HG03354 (cell line): ENCODE results near the gene TMEM38A.
"Not testable (repeated sequence)": the region's sequence is repeated elsewhere in the genome, so short reads cannot be mapped to it uniquely, and the experiment has no call there.

Experiments used
- ATAC-seq: cut with Tn5 transposase; IDR thresholded peaks from one replicate; pipeline ENCODE4 v1.9.1; 2021; ENCODE audit warnings: mild to moderate bottlenecking; ENCODE audit not compliant: unreplicated experiment, poor library complexity, severe bottlenecking

TMEM38A gene

DNA sequence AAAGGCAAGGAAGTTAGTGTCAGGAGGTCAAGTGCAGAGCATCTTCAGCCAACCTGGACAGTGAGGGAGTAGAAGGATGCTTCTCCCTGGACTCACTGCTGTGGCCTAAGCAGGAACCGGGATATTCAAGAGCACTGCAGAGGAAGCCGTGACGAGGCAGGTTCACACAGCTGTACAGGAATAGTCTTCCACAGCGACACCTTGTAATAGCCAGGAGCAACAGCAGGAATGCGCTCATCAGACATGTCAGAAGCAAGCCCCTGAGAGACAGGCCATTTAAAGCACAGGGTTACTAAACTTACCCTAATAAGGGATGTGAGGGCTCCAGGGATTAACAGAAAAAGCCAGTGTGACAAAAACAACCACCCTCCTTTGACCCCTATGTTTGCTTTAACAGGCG is 29.5 kb upstream of the TMEM38A start:
- no peak for ATAC-seq

GRCh38 chr19:16637535-16637934 is 23.4 kb upstream of the TMEM38A start:
- no peak for ATAC-seq

DNA sequence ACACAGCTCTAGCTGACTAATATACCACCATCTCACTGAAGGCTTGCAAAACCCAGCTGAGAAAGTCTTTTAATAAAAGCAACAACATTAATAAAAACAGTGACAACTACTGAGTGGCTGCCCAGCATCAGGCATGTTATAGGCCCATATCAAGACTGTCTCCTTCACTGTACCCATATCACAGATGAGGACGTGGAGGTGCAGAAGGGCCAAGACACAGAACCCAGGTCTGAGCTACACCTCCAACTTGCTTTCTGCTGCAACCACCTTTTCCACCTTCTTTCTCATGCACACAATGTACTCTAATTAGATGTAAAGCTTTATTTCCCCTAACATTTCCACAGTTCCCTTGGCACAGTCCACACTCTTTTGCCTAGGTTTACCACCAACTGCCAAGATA is 22.3 kb upstream of the TMEM38A start:
- ATAC-seq, result no peak

- no peak for ATAC-seq
Measured at GRCh38 chr19:16640951-16641350, 20.0 kb upstream of the TMEM38A start.

DNA sequence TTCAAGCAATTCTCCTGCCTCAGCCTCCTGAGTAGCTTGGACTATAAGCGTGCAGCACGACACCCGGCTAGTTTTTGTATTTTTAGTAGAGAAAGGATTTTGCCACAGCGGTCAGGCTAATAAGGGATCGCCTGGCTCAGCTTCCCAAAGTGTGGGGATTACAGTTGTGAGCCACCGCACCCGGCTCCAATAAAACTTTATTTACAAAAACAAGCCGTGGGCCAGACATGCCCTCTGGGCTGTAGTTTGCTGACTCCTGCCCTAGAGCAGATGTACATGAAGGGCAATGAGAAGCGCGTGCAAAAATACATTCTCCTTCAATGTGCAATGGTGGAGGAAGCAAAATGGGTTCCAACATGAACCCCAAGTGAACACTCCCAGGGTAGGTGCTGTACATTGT is 19.2 kb upstream of the TMEM38A start:
- ATAC-seq, result no peak

DNA sequence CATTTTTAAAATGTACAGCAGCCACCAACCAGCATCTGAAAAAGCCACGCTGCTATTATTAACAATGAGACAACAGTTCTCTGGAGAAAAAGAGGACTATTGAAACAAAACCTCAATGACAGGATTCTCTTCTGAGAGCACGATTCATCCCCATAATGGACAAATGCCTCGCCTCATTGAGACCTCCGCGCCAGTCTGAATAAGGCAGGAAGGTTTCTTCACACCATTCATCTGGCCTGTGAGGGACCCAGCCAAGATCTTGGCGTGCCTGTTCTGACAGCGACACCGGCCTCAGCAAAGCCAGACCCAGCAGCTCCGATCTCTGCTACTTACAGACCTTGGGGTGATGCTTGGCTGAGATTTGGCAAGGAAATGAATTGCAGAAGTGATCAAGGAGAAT is 15.8 kb upstream of the TMEM38A start:
- ATAC-seq, result no peak

- ATAC-seq, result no peak
Measured at GRCh38 chr19:16649734-16650133, 11.2 kb upstream of the TMEM38A start.

DNA sequence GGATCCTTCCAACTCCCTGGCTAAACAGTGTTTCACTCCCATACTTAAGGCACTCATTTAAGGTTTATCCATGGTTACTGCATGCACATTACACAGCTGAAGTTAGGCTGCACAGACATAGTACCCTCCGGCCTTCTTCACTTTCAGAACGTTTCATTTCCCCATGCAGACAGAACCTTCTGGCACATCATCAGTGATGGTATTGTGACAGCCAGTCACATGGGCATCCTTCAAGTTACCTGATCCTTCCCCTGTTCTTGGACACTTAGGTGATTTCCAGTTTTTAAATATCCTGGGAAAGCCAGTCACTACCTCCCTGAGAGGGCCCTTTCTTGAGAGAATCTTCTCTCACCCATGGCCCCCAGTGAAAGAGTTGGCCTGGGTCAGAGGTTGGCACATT is 10.1 kb upstream of the TMEM38A start:
- no peak for ATAC-seq

DNA sequence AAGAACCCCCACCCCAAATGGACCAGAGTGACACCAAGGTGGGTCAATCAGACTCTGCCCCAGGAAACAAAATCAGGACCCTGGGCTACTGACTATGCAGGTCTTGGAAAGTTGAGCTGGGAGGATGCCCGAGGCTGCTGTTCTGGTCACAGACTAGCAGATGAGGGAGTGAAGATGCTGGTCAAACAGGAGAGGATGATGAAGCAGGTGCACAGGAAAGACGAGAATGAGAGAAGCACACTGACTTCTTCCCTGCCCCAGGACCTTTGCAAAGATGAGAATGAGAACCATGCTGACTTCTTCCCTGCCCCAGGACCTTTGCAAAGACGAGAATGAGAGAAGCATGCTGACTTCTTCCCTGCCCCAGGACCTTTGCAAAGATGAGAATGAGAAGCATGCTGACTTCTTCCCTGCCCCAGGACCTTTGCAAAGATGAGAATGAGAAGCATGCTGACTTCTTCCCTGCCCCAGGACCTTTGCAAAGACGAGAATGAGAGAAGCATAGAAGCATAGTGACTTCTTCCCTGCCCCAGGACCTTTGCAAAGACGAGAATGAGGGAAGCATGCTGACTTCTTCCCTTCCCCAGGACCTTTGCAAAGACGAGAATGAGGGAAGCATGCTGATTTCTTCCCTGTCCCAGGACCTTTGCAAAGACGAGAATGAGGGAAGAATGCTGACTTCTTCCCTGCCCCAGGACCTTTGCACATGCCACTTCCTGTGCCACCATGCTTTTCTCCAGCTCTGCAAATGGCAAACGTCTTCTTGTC is 9.3 kb upstream of the TMEM38A start:
- ATAC-seq, result not testable (repeated sequence)

DNA sequence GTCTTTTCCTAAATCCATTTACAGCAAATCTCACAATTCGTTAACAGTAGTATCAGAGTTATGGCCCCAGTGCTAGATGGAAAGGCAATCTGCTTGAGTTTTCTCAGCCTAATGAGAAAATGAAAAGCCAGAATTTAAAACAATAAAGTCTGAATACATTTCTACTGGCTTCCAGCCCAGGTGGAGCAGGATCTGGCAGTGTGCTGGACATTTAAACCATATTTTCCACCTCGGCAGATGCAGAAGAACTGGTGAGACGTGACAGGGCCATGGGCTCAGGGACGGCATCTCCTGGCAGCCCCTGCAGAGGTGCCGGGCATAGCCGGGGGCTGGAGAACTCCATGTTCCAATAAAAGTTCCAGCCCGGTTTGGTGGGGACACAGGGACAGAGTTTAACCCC is 8.1 kb upstream of the TMEM38A start:
- no peak for ATAC-seq

DNA sequence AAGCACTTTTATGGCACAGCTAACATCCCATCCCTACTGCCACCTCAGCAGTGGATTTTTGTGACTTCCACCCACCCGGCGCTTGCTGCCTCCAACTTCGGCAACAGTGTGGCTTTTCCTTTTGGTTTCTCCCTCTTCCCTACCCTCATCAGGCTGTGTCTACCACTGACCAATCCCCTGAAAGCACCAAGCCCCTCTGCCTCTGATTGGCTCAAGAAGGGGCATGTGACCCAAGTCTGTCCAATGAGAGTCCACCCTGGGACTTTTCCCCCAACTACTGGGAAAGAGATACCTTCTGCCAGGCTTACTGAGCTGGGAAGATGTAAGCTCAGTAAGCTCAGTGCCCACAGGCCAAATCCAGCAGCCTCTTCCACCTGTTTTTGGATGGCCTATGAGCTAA is 6.8 kb upstream of the TMEM38A start:
- ATAC-seq, result no peak

DNA sequence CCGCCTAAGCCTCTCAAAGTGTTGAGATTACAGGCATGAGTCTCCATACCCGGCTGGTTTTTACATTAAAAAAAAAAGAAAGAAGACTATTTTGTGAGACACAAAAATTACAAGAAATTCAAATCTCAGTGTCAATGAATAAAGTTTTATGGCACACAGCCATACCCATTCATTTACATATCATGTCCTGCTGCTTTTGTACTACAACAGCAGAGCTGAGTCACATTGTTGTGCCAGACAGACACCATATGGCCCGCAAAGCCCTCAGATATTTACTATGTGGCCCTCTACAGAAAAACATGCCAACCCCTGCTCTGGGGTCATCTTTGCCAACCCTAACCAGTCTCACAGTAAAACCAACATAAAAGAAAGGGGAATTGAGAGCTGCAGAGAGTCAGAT is 6.3 kb upstream of the TMEM38A start:
- ATAC-seq, result no peak

- ATAC-seq, result no peak
Measured at GRCh38 chr19:16655727-16656126, 5.2 kb upstream of the TMEM38A start.

GRCh38 chr19:16657384-16657783 is 3.6 kb upstream of the TMEM38A start:
- no peak for ATAC-seq

- ATAC-seq, result no peak
Measured at GRCh38 chr19:16659464-16659831, 1.5 kb upstream of the TMEM38A start.

DNA sequence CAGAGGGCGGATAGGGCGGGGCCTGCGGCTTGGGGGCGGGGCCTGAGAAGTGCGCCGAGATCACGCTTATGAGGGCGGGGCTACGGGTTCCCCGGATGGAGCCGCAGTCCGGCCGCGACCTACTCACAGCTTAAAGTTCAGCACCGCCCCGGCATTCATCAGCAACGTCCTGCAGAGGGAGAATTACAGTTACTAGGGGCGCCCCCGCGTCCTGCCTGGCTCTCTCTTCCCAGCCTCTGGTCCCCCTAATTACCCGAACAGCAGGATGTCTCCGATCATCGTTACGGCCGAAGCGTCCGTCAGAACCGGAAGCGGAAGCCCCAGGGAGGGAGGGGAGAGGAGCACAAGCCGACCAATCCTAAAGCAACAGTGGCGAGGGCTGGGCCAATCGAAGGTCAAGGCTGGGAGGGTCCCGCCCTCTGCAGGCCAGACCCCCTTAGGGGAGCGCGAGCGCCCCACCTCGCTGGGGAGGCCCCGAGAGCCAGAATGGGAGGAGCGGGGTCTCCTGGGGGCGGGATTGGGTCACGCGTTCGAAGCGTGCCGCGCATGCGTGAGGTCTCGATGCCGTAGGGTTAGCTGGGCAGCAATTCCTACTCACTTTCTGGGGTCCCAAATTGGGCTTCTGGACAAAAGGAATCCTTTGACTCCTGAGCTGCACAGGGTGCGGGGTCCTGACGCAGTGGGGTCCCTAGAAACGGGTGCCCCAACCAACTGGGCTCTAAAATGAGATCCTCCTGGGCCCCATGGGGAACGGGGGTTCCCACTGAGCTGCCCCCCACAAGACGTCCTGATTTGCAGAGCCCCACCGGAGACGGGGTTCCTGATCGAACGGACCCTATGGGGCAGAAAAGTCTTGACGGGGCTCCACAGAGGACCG is 869 bp upstream of the TMEM38A start, which contains the start of gene SMIM7:
Gene SMIM7, minus strand, starts transcription at position 313 of the 877 bp plus-strand sequence. Its CDS starts 34 bp downstream, at position 279.
- peak; percentile 91 for ATAC-seq

DNA sequence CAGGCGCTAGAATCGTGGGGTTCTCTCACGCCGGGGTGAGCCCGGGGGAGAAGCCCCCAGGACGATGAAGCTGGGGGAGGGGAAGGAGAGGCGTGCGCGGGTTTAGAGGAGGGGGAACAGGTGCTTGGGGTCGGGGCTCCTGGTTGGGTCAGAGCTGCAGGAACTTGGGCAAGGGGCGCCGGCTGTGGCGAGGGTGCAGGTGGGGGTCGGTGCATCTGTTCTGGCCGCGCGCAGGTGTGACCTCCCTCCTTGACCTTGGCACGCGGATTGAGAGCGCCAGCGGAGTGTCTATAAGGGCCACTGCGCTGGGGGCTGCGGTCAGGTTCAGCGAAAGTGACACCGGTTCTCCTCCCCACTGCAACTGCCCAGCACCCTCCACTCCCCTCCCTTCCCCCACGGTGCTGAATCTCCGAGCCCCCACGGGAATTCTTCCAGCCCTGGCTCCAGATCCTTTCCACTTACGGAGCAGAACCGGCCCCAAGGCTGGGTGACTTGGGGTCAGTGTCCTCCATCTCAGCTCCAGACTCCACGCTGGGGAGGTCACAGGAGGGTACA is 618 bp downstream of the TMEM38A start:
- no peak for ATAC-seq

GRCh38 chr19:16668176-16668575 is 7.2 kb downstream of the TMEM38A start:
- no peak for ATAC-seq

DNA sequence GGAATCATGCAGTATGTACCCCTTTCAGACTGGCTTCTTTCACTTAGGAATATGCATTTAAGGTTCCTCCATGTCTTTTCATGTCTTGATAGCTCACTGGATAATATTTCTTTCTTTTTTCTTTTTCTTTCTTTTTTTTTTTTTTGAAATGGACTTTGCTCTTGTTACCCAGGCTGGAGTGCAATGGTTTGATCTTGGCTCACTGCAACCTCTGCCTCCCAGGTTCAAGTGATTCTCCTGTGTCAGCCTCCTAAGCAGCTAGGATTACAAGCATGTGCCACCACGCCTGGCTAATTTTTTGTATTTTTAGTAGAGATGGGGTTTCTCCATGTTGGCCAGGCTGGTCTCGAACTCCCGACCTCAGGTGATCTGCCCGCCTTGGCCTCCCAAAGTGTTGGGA is 7.8 kb downstream of the TMEM38A start:
- not testable (repeated sequence) for ATAC-seq

DNA sequence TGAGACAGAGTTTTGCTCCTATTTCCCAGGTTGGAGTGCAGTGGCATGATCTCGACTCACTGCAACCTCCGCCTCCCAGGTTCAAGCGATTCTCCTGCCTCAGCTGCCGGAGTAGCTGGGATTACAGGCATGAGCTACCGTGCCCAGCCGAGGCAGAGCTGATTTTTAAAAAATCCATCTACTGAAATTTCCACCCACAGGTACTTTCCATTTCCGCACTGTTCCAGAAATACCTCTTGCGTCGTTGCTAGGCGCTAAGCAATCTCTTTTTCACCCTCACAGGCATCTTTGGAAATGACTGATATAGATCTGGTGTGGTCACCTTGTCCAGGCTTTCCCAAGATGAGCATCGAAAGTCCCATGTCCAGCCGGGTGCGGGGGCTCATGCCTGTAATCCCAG is 9.4 kb downstream of the TMEM38A start:
- no peak for ATAC-seq
